NCI-H345 treated with DMSO at 0.1 percent for 48 hours (cell line): Measurements from ENCODE around the gene MYL6B.

Experiments
- DNase-seq: peaks from one replicate; lab custom pipeline; 2025; ENCODE audit not compliant: unreplicated experiment; lab: John Stamatoyannopoulos, UW

Gene MYL6B

GRCh38 chr12:56204275-56204674, 51.9 kb downstream of the MYL6B start:
- no peak for DNase-seq

GRCh38 chr12:56205445-56205844, 53.1 kb downstream of the MYL6B start:
- DNase-seq = no peak

DNA sequence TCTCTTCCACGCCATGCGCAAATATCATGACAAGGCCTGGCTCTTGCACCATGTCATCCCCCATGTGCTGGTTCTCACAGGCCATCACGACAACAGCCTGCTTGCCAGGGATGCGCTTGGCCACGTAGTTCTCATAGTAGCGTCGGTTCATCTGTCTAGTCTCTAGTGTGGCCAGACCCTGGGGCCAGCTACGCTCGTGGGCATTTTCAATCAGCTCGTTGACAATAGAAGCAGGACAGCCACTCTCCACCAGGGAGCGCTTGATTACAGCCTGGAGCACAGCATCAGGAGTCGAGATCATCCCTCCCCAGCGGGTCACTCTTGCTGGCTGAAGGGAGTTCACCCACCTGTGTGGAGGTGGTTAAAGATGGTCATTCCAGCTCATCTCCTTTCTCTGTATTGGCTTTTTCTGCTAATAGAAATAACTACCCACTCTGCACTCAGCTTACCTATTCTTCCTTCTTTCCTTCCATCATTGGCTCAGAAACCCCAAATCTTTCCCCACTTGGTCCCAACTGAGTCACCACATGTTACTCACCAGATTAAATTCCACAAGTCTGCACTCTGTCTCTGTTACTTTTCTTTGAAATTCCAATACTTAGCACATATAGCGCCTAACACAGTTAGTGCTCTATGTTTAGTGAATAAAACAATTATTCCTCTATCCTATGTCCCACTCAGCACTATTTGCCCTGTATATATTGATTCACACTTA, 54.2 kb downstream of the MYL6B start:
- DNase-seq = no peak
